ENCODE measurements around the gene PTPRD.

GRCh38 chr9:10130061-10130675 lies 482.6 kb downstream of the PTPRD start:
- TF ChIP-seq CBFB (CRISPR knock-in tag; IDR thresholded peaks at IDR 0.05; ENCODE audit: low read depth) (no peak), NR3C1 (CRISPR knock-in tag; conservative IDR thresholded peaks at IDR 0.05; ENCODE audit: low read depth) (no peak)
